ENCODE data around the gene CSK.

DNA sequence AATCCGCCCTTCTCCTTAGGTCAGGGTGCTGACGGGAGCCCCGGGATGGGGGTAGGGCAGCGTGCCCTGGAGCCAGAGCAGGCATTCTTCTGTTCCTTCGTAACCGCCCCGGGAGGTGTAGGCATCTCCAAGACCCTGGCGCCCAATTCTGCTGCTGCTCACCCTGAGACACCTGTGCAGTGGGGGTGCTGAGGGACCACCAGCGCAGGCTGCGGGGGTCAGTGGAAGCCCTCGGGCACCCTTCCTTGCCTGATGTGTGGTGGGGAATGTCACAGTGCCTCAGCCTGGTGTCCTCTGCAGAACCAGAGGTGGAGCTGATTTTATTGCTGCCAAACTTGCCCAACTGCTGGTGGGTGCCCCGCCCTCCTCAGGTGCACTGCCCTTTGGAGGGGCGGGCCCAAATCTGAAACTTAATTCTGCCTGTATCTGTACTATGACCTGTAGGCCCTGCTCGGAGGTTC is 7.3 kb downstream of the CSK start:
- TF ChIP-seq POLR2A (IDR thresholded peaks at IDR 0.05): no peak
- TF ChIP-seq, protein P1, sequence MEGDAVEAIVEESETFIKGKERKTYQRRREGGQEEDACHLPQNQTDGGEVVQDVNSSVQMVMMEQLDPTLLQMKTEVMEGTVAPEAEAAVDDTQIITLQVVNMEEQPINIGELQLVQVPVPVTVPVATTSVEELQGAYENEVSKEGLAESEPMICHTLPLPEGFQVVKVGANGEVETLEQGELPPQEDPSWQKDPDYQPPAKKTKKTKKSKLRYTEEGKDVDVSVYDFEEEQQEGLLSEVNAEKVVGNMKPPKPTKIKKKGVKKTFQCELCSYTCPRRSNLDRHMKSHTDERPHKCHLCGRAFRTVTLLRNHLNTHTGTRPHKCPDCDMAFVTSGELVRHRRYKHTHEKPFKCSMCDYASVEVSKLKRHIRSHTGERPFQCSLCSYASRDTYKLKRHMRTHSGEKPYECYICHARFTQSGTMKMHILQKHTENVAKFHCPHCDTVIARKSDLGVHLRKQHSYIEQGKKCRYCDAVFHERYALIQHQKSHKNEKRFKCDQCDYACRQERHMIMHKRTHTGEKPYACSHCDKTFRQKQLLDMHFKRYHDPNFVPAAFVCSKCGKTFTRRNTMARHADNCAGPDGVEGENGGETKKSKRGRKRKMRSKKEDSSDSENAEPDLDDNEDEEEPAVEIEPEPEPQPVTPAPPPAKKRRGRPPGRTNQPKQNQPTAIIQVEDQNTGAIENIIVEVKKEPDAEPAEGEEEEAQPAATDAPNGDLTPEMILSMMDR (IDR thresholded peaks at IDR 0.05 in 4 of 5, conservative IDR thresholded peaks at IDR 0.05 in 1 of 5): no peak

All from gastrocnemius medialis (tissue), 4 donors.